SK-N-SH treated with all-trans-retinoic acid at 6 μM for 48 hours (cell line): ENCODE data around the gene ARHGAP24.

ENCODE experiments used
- ARNTL ChIP-seq: fragments of 450-650 bp; formaldehyde crosslinking; IDR thresholded peaks from 2 replicates; pipeline ENCODE4 v1.5.0; 2020; ENCODE audit warnings: low read depth, mild to moderate bottlenecking, moderate library complexity, borderline replicate concordance
- CSDC2 ChIP-seq: fragments of 250-450 bp; sonication (Bioruptor Pico); IDR thresholded peaks from 2 replicates; pipeline ENCODE4 v1.5.0; 2020; ENCODE audit warnings: mild to moderate bottlenecking, moderate library complexity
- GLIS3 ChIP-seq: fragments of 250-450 bp; sonication (Bioruptor Pico); IDR thresholded peaks from 2 replicates; pipeline ENCODE4 v1.5.0; 2020; ENCODE audit warnings: mild to moderate bottlenecking, moderate library complexity
- ISL1 ChIP-seq: fragments of 250-450 bp; sonication (Bioruptor Pico); IDR thresholded peaks from 2 replicates; pipeline ENCODE4 v2.1.2; 2022; ENCODE audit warnings: mild to moderate bottlenecking, moderate library complexity
- PATZ1 ChIP-seq: fragments of 250-450 bp; sonication (Bioruptor Pico); IDR thresholded peaks from 2 replicates; pipeline ENCODE4 v1.8.0; 2020; ENCODE audit warnings: mild to moderate bottlenecking, moderate library complexity, borderline replicate concordance
- TCF4 ChIP-seq: fragments of 250-450 bp; sonication (Bioruptor Pico); IDR thresholded peaks from 2 replicates; pipeline ENCODE4 v1.8.0; 2021; ENCODE audit warnings: mild to moderate bottlenecking, moderate library complexity, borderline replicate concordance
- ZC3H10 ChIP-seq: fragments of 250-450 bp; sonication (Bioruptor Pico); IDR thresholded peaks from 2 replicates; pipeline ENCODE4 v1.5.1; 2021; ENCODE audit warnings: mild to moderate bottlenecking, moderate library complexity
- ZFP3 ChIP-seq: fragments of 250-450 bp; sonication (Bioruptor Pico); IDR thresholded peaks from 2 replicates; pipeline ENCODE4 v1.5.0; 2020; ENCODE audit warnings: mild to moderate bottlenecking, moderate library complexity
- ZFP30 ChIP-seq: fragments of 450-650 bp; formaldehyde crosslinking; IDR thresholded peaks from 2 replicates; pipeline ENCODE4 v1.5.0; 2022; ENCODE audit warnings: mild to moderate bottlenecking, moderate library complexity
- ZNF565 ChIP-seq: fragments of 450-650 bp; formaldehyde crosslinking; conservative IDR thresholded peaks from 2 replicates; pipeline ENCODE4 v1.5.0; 2020; ENCODE audit warnings: low read depth, mild to moderate bottlenecking, moderate library complexity

- TF ChIP-seq ARNTL (CRISPR knock-in tag) = no peak
- no peak for TF ChIP-seq PATZ1 (CRISPR knock-in tag)
- no peak for TF ChIP-seq ZC3H10 (CRISPR knock-in tag)
- no peak for TF ChIP-seq GLIS3 (CRISPR knock-in tag)
- TF ChIP-seq ZNF565 (CRISPR knock-in tag) = no peak
- no peak for TF ChIP-seq CSDC2
- TF ChIP-seq ISL1 = no peak
- no peak for TF ChIP-seq TCF4
- no peak for TF ChIP-seq ZFP30 (CRISPR knock-in tag)
- TF ChIP-seq ZFP3 = no peak
Observed at GRCh38 chr4:85784947-85785346, 310.0 kb downstream of the ARHGAP24 start.
